SU-DHL-6 (cell line): ENCODE results near the gene TRNT1.

Source experiments
- CTCF ChIP-seq: fragments of 200-600 bp; sonication (generic); IDR thresholded peaks from one replicate; pipeline ENCODE4 v1.5.1; 2017; ENCODE audit warnings: antibody characterized with exemption, mild to moderate bottlenecking, low read length, moderate library complexity; ENCODE audit not compliant: insufficient read depth, poor library complexity, severe bottlenecking
- EZH2phosphoT487 ChIP-seq: fragments of 200-600 bp; sonication (generic), shearing (Covaris generic); conservative IDR thresholded peaks from 2 replicates; pipeline ENCODE4 v1.6.1; 2018; ENCODE audit warnings: mild to moderate bottlenecking, antibody characterized with exemption, low read length, moderate library complexity, mixed read lengths

GRCh38 chr3:3084890-3085289, 41.9 kb upstream of the TRNT1 start:
- TF ChIP-seq CTCF (no peak), EZH2phosphoT487 (no peak)
